ENCODE results near the gene C12orf75. TPM values are rescaled to one million over a fixed set of nuclear protein-coding genes. Genes with fewer than 3 reads are reported as not detected.
"Not testable (repeated sequence)": the region's sequence is repeated elsewhere in the genome, so short reads cannot be mapped to it uniquely, and the experiment has no call there.

Gene C12orf75
- total RNA-seq, 1 donor from 2014 or later: 36.3 TPM

- no peak for DNase-seq
Observed at GRCh38 chr12:105336411-105336810, 5.9 kb downstream of the C12orf75 start.

- DNase-seq: no peak
Observed at GRCh38 chr12:105337391-105337790, 6.9 kb downstream of the C12orf75 start.

- DNase-seq: no peak
Observed at GRCh38 chr12:105338966-105339365, 8.5 kb downstream of the C12orf75 start.

GRCh38 chr12:105341010-105341409, 10.5 kb downstream of the C12orf75 start:
- DNase-seq: no peak

GRCh38 chr12:105341620-105342019, 11.1 kb downstream of the C12orf75 start:
- not testable (repeated sequence) for DNase-seq

GRCh38 chr12:105342464-105342863, 12.0 kb downstream of the C12orf75 start:
- no peak for DNase-seq

GRCh38 chr12:105343836-105344235, 13.3 kb downstream of the C12orf75 start:
- no peak for DNase-seq

- no peak for DNase-seq
Observed at GRCh38 chr12:105347499-105347898, 17.0 kb downstream of the C12orf75 start.

GRCh38 chr12:105348142-105348541, 17.7 kb downstream of the C12orf75 start:
- DNase-seq: no peak

GRCh38 chr12:105348561-105348960, 18.1 kb downstream of the C12orf75 start:
- no peak for DNase-seq

GRCh38 chr12:105349138-105349537, 18.6 kb downstream of the C12orf75 start:
- DNase-seq: no peak

- DNase-seq: no peak
Observed at GRCh38 chr12:105351523-105351922, 21.0 kb downstream of the C12orf75 start.

- no peak for DNase-seq
Observed at GRCh38 chr12:105352052-105352451, 21.6 kb downstream of the C12orf75 start.

- DNase-seq: no peak
Observed at GRCh38 chr12:105352940-105353635, 22.6 kb downstream of the C12orf75 start.

GRCh38 chr12:105355752-105356151, 25.3 kb downstream of the C12orf75 start:
- DNase-seq: no peak

- DNase-seq: no peak
Observed at GRCh38 chr12:105357162-105357691, 26.7 kb downstream of the C12orf75 start.

GRCh38 chr12:105358789-105359188, 28.3 kb downstream of the C12orf75 start:
- no peak for DNase-seq

GRCh38 chr12:105359856-105360255, 29.4 kb downstream of the C12orf75 start:
- DNase-seq: no peak

GRCh38 chr12:105363890-105364289, 33.4 kb downstream of the C12orf75 start:
- no peak for DNase-seq

- DNase-seq: no peak
Observed at GRCh38 chr12:105365231-105365630, 34.7 kb downstream of the C12orf75 start.

GRCh38 chr12:105368047-105368646, 37.7 kb downstream of the C12orf75 start:
- DNase-seq: no peak

GRCh38 chr12:105369014-105369413, 38.5 kb downstream of the C12orf75 start:
- no peak for DNase-seq

- no peak for DNase-seq
Observed at GRCh38 chr12:105374303-105374702, 43.8 kb downstream of the C12orf75 start.

GRCh38 chr12:105377077-105377476, 46.6 kb downstream of the C12orf75 start:
- DNase-seq: no peak

Measured in occipital lobe (tissue), 2 donors.